Effector memory CD8-positive, alpha-beta T cell (primary cell): ENCODE results near the gene SBNO1.
"Not testable (repeated sequence)": the region's sequence is repeated elsewhere in the genome, so short reads cannot be mapped to it uniquely, and the experiment has no call there.

ENCODE experiments used
- ATAC-seq: fragments of 150-1000 bp; cut with Tn5 transposase; replicated peaks from 2 replicates; pipeline ENCODE4 v1.10.0; 2021; ENCODE audit warnings: mild to moderate bottlenecking, moderate library complexity
- DNase-seq, 3 experiments: peaks; one replicate each; pipeline ENCODE4 v3.0.0; 2021
- H3K27ac Mint-ChIP-seq, 2 donors: one replicate each; pipeline ENCODE4 v1.8.0; 2022; ENCODE audit warnings: mild to moderate bottlenecking in 2 of 2, mixed read lengths in 2 of 2, moderate library complexity in 2 of 2
- H3K27me3 Mint-ChIP-seq, 2 donors: one replicate each; pipeline ENCODE4 v1.8.0; 2022; ENCODE audit warnings: mixed read lengths in 2 of 2
- H3K36me3 Mint-ChIP-seq: one replicate; pipeline ENCODE4 v1.8.0; 2022; ENCODE audit warnings: mild to moderate bottlenecking, moderate library complexity, mixed read lengths; ENCODE audit not compliant: insufficient read depth
- H3K4me1 Mint-ChIP-seq, 2 donors: one replicate each; pipeline ENCODE4 v1.8.0; 2022; ENCODE audit warnings: low read depth in 2 of 2, mixed read lengths in 2 of 2
- H3K4me3 Mint-ChIP-seq, 2 donors: one replicate each; pipeline ENCODE4 v1.8.0; 2022; ENCODE audit warnings: mild to moderate bottlenecking in 2 of 2, mixed read lengths in 2 of 2, moderate library complexity in 2 of 2
- H3K9me3 Mint-ChIP-seq, 2 donors: one replicate each; pipeline ENCODE4 v1.8.0; 2022; ENCODE audit warnings: mixed read lengths in 2 of 2
- total RNA-seq, 9 experiments: gene quantifications; one replicate each; lab custom pipeline; 2026; lab: John Stamatoyannopoulos, UW

The SBNO1 gene
- total RNA-seq: 116 to 238 (median 216) reads per million in 9 experiments

DNA sequence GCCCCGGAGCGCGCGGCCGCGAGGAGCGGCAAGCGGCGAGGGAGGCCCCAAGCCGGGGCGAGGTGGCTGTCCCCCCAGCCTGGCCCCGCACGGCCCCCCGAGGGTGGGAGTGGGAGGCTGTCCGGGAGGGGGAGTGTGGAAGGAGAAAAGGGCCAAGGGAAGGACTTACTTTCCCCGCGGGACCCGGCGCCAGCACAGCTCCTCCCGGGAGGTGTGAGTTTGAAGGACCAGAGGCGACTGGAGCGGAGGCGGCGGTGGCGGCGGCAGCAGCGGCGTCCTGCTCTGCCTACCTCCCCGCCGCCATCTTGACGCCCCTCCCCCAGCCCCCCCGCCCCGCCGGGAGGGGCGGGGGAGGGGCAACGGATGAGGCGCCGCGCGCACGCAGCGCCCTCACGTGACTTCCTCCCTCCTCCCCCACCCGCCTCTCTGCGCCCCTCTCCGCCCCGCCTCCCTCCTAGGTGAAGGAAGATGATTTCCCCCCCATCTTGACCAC, at the start of gene SBNO1:
TSS of gene SBNO1 (minus strand) at position 316 of the 493 bp plus-strand sequence. CDS start 14,406 bp downstream, outside the sequence.
- Mint-ChIP-seq H3K27ac (peak within 1 kb of the TSS; percentile 92 to 95), H3K36me3 (peaks cover 38% of the 10 kb centered on the region), H3K27me3 (no peaks in the 10 kb centered on the region), H3K4me3 (peak within 1 kb of the TSS; percentile 85 to 92), H3K9me3 (no peaks in the 10 kb centered on the region), H3K4me1 (peaks cover 15 to 17% of the 10 kb centered on the region in 2 donors)
- ATAC-seq (peak; percentile 55), DNase-seq (peak in 2 of 3 experiments; percentile 81 to 82)

GRCh38 chr12:123410041-123410412, 45.4 kb upstream of the SBNO1 start:
- H3K27ac Mint-ChIP-seq: no peak overlapping the region
- peaks cover 0 to 1% of the 10 kb centered on the region in 2 donors for H3K4me1 Mint-ChIP-seq
- no peak overlapping the region for H3K4me3 Mint-ChIP-seq
- peaks cover 62% of the 10 kb centered on the region for H3K36me3 Mint-ChIP-seq
- ATAC-seq (no peak), DNase-seq (no peak)
- H3K9me3 Mint-ChIP-seq: no peaks in the 10 kb centered on the region
- H3K27me3 Mint-ChIP-seq: no peaks in the 10 kb centered on the region

DNA sequence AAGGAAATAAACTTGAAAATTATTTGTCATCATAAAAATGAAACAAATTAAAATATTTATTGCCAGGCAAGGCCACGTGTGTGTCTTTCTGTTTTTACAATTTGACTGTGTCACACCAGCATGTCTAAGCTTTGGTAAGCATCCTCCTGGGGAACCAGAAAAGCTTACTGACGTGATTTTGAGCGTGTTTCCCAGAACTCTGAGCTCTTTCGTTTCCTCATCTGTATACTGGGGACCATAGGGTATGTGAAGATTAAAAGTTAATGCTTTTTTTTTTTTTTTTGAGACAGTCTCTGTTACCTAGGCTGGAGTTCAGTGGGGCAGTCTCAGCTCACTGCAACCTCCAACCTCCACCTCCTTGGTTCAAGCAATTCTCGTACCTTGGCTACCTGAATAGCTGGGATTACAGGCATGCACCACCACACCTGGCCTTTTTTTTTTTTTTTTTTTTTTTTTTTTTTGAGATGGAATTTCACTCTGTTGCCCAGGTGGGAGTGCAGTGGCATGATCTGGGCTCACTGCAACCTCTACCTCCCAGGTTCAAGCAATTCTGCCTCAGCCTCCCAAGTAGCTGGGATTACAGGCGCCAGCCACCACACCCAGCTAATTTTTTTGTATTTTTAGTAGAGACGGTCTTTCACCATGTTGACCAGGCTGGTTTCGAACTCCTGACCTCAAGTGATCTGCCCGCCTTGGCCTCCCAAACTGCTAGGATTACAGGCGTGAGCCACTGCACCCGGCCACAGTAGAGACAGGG, 44.8 kb upstream of the SBNO1 start:
- ATAC-seq, H3K4me1 Mint-ChIP-seq, H3K4me3 Mint-ChIP-seq, H3K9me3 Mint-ChIP-seq, H3K27me3 Mint-ChIP-seq, DNase-seq, H3K27ac Mint-ChIP-seq: not testable (repeated sequence)
- H3K36me3 Mint-ChIP-seq: peaks cover 64% of the 10 kb centered on the region

GRCh38 chr12:123408619-123409018, 44.0 kb upstream of the SBNO1 start:
- not testable (repeated sequence) for H3K9me3 Mint-ChIP-seq, ATAC-seq, H3K4me1 Mint-ChIP-seq, H3K27me3 Mint-ChIP-seq, H3K4me3 Mint-ChIP-seq, DNase-seq, H3K27ac Mint-ChIP-seq
- peaks cover 71% of the 10 kb centered on the region for H3K36me3 Mint-ChIP-seq

DNA sequence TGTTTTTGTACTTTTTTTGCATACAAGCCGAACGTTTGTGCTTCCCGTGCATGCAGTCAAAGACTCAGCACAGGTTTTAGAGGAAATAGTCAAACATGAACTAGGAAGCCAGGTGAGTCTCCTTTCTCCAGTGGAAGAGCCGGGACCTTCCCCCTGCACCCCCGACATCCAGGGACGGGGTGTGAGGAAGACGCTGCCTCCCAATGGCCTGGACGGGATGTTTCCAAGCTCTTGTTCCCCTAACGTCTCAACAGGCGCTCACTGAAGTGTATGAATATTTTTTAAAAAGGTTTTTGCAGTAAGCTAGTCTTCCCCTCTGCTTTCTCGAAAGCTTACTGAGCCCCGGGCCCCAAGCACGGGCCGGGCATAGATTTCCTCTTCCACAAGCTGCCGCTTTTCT, 43.3 kb upstream of the SBNO1 start:
- ATAC-seq, H3K4me3 Mint-ChIP-seq, DNase-seq, H3K4me1 Mint-ChIP-seq, H3K27me3 Mint-ChIP-seq, H3K27ac Mint-ChIP-seq, H3K9me3 Mint-ChIP-seq: not testable (repeated sequence)
- H3K36me3 Mint-ChIP-seq: peaks cover 72% of the 10 kb centered on the region

DNA sequence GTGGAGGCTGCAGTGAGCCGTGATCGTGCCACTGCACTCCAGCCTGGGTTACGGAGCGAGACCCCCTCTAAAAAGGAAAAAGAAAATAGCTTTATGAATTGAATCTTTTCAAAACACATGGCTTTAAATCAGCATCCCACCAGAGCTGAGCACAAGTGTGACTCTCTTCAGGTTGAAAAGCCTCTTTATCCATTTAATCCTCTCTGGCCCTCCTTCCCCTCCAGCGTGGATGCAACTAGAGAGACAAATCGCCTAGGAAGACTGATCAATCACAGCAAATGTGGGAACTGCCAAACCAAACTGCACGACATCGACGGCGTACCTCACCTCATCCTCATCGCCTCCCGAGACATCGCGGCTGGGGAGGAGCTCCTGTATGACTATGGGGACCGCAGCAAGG, 42.6 kb upstream of the SBNO1 start:
- H3K9me3 Mint-ChIP-seq, H3K27me3 Mint-ChIP-seq, H3K4me3 Mint-ChIP-seq, DNase-seq, H3K4me1 Mint-ChIP-seq, ATAC-seq: not testable (repeated sequence)
- Mint-ChIP-seq H3K27ac (peak overlapping the region in 1 of 2 donors; percentile 41), H3K36me3 (peaks cover 77% of the 10 kb centered on the region)

GRCh38 chr12:123404581-123404980, 39.9 kb upstream of the SBNO1 start:
- Mint-ChIP-seq H3K4me3 (no peak overlapping the region), H3K9me3 (no peaks in the 10 kb centered on the region), H3K36me3 (peaks cover 78% of the 10 kb centered on the region), H3K27me3 (no peaks in the 10 kb centered on the region), H3K27ac (no peak overlapping the region), H3K4me1 (peaks cover 4 to 7% of the 10 kb centered on the region in 2 donors)
- DNase-seq: no peak
- no peak for ATAC-seq

DNA sequence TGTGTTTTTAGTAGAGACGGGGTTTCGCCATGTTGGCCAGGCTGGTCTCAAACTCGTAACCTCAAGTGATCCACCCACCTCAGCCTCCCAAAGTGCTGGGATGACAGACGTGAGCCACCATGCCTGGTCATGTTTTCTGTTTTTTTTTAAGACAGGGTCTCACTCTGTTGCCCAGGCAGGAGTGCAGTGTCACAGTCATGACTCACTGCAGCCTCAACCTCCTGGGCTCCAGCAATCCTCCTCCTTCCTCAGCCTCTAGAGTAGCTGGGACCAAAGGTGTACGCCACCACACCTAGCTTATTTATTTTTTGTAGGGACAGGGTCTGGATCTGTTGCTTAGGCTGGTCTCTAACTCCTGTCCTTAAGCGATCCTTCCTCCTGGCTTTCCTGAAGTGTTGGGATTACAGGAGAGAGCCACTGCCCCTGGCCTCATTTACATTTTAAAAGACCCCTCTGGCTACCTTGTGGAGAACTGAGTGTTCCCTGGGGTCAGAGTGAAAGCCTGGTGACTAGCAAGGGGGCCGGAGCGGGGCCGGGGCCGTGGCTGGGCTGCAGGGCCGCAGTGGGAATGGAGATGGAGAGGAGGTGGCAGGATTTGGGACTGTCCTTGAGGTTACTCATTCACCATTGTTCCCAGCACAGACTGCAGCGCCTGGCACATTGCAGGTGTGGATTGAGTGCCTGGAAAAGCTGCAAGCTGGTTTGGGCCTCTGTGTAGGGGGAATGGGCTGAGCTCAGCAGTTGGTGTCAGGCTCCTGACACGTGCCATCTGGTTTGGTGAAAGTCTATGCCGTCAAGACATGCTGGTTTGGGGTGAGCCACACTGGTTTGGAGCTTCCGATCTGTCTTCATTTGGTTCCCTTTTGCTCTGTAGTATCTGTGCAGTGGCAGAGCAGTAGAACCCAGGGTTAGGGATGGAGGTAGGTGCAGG, 37.4 kb upstream of the SBNO1 start:
- no peak overlapping the region for H3K4me3 Mint-ChIP-seq
- H3K4me1 Mint-ChIP-seq: peaks cover 9 to 12% of the 10 kb centered on the region in 2 donors
- H3K36me3 Mint-ChIP-seq: peaks cover 69% of the 10 kb centered on the region
- ATAC-seq (peak; percentile 33), DNase-seq (no peak)
- peak overlapping the region in 1 of 2 donors; percentile 65 for H3K27ac Mint-ChIP-seq
- no peaks in the 10 kb centered on the region for H3K9me3 Mint-ChIP-seq
- no peaks in the 10 kb centered on the region for H3K27me3 Mint-ChIP-seq

DNA sequence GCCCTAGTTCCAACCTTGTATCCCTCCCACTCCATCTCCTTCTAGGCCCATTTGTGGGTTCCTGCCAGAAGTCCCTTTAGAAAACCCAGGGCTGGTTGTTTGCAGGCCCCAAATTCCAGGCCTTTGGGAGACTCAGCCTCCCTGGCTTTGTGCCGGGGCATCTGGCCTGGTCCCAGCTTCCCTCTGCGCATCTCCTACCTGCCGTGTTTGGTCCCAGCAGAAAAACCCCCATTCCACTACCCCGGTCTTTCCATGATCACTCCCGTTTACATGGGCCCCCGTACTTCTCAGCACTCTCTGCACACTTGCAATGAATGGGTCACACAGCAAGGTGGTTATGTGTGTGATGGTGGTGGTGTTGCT, 34.6 kb upstream of the SBNO1 start:
- H3K4me1 Mint-ChIP-seq: peaks cover 12 to 16% of the 10 kb centered on the region in 2 donors
- peak overlapping the region in 1 of 2 donors; percentile 74 for H3K27ac Mint-ChIP-seq
- peaks cover 66% of the 10 kb centered on the region for H3K36me3 Mint-ChIP-seq
- ATAC-seq (no peak), DNase-seq (no peak)
- H3K9me3 Mint-ChIP-seq: no peaks in the 10 kb centered on the region
- H3K4me3 Mint-ChIP-seq: no peak overlapping the region
- H3K27me3 Mint-ChIP-seq: no peaks in the 10 kb centered on the region

DNA sequence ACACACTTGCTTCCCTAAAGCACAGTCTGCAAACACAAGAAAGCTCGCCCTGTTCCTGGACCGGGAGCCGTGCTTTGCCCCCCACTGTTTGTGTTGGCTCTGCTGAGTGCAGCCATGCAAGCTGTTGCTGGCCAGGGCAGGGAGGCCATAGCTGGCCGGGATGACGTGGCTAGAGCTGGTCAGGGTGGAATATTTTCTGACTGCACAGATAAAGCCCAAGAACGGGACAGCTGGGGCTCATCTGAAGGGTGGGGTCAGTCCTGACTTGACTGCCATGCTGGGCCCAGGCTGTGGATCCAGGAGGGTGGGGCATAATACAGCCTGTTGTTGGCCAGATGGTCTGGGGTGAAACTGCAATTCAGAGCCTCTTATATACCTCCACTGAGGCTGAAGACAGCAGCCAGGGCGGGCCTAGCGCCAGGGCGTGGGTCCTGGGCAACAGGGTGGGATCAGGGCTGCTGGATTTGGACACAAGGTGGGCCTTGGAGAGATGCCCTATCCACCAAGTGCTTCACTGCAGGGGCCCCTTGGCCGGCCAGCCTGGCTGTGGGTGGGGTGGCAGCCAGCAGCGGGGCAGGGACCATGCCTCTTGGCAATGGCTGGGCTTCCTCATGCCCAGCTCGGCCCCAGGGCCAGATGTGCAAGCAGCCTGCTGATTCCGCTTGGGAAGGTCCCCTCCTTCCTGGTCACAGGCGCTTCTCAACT, 34.1 kb upstream of the SBNO1 start:
- H3K4me1 Mint-ChIP-seq: peaks cover 12 to 16% of the 10 kb centered on the region in 2 donors
- no peak for ATAC-seq
- no peaks in the 10 kb centered on the region for H3K27me3 Mint-ChIP-seq
- no peaks in the 10 kb centered on the region for H3K9me3 Mint-ChIP-seq
- DNase-seq: no peak
- no peak overlapping the region for H3K4me3 Mint-ChIP-seq
- peak overlapping the region in 1 of 2 donors; percentile 74 for H3K27ac Mint-ChIP-seq
- H3K36me3 Mint-ChIP-seq: peaks cover 62% of the 10 kb centered on the region

DNA sequence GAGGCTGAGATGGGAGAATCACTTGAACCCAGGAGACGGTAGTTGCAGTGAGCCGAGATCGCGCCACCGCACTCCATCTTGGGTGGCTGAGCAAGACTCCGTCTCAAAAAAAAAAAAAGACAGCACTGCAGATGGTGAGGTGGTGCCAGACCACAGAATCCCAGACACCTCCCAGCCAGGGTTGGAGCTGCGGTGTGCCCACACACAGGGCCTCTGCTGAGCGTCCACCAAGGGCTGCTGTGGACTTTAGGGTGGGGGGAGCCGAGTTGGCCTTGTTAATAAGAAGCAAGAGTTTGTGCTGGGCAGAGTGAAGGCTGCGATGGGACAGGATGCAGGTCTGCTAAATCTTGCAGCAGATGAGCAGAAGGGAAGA, 33.5 kb upstream of the SBNO1 start:
- ATAC-seq: no peak
- H3K9me3 Mint-ChIP-seq: no peaks in the 10 kb centered on the region

DNA sequence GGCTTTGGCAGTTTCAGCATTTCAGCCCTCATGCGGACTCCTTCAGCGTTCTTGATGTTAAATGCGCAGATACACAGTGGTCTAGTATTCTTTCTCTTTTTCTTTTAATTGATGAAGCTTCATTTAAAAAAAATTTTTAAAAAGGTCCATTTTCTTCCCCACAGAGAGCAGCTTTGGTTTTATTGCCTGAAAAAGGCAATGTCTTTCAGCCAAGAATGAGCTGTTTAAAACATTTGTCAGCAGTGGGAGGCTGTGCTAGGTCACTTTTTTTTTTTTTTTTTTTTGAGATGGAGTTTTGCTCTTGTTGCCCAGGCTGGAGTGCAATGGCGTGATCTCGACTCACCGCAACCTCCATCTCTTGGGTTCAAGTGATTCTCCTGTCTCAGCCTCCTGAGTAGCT, 32.8 kb upstream of the SBNO1 start:
- peak overlapping the region in 1 of 2 donors; percentile 74 for H3K27ac Mint-ChIP-seq
- H3K4me3 Mint-ChIP-seq: no peak overlapping the region
- H3K27me3 Mint-ChIP-seq: no peaks in the 10 kb centered on the region
- no peak for ATAC-seq
- peaks cover 13 to 17% of the 10 kb centered on the region in 2 donors for H3K4me1 Mint-ChIP-seq
- H3K36me3 Mint-ChIP-seq: peaks cover 52% of the 10 kb centered on the region
- no peaks in the 10 kb centered on the region for H3K9me3 Mint-ChIP-seq
- no peak for DNase-seq

More for the DNA sequence above, 33.5 kb upstream of the SBNO1 start:
- H3K27ac Mint-ChIP-seq: peak overlapping the region in 1 of 2 donors; percentile 74
- peaks cover 57% of the 10 kb centered on the region for H3K36me3 Mint-ChIP-seq
- peaks cover 14 to 16% of the 10 kb centered on the region in 2 donors for H3K4me1 Mint-ChIP-seq
- no peak overlapping the region for H3K4me3 Mint-ChIP-seq
- no peak for DNase-seq
- H3K27me3 Mint-ChIP-seq: no peaks in the 10 kb centered on the region

GRCh38 chr12:123396954-123397353, 32.3 kb upstream of the SBNO1 start:
- peaks cover 13 to 16% of the 10 kb centered on the region in 2 donors for H3K4me1 Mint-ChIP-seq
- no peaks in the 10 kb centered on the region for H3K27me3 Mint-ChIP-seq
- ATAC-seq: no peak
- no peak for DNase-seq
- no peaks in the 10 kb centered on the region for H3K9me3 Mint-ChIP-seq
- peaks cover 54% of the 10 kb centered on the region for H3K36me3 Mint-ChIP-seq
- H3K27ac Mint-ChIP-seq: no peak overlapping the region
- no peak overlapping the region for H3K4me3 Mint-ChIP-seq
